SK-MEL-5 (cell line): Measurements from ENCODE around the gene PLA2G4F. TPM values are rescaled to one million over a fixed set of nuclear protein-coding genes. Genes with fewer than 3 reads are reported as not detected.

ENCODE experiments used
- DNase-seq: peaks from one replicate; pipeline ENCODE4 v3.0.0-alpha.2; 2016; ENCODE audit warnings: low read depth, low spot score
- in situ Hi-C: cut with HindIII; loops from 2 replicates; pipeline ENCODE4 v1.10.0; 2016; ENCODE audit warnings: low sequenced_read_pairs, high pct_unique_total_duplicates, low pct_unique_long_range_greater_than_20kb
- total RNA-seq: library from RNA; depleted of rRNA; stranded (reverse); fragments of >200 nt; shearing (Covaris generic); gene quantifications from 2 replicates; pipeline ENCODE4 v1.2.3, GENCODE V29; 2014

The PLA2G4F gene
- total RNA-seq, 1 experiment from 2014 or later: not detected

GRCh38 chr15:42119446-42119760 is 37.0 kb downstream of the PLA2G4F start:
- DNase-seq: no peak
- in situ Hi-C loops: no loop called here

DNA sequence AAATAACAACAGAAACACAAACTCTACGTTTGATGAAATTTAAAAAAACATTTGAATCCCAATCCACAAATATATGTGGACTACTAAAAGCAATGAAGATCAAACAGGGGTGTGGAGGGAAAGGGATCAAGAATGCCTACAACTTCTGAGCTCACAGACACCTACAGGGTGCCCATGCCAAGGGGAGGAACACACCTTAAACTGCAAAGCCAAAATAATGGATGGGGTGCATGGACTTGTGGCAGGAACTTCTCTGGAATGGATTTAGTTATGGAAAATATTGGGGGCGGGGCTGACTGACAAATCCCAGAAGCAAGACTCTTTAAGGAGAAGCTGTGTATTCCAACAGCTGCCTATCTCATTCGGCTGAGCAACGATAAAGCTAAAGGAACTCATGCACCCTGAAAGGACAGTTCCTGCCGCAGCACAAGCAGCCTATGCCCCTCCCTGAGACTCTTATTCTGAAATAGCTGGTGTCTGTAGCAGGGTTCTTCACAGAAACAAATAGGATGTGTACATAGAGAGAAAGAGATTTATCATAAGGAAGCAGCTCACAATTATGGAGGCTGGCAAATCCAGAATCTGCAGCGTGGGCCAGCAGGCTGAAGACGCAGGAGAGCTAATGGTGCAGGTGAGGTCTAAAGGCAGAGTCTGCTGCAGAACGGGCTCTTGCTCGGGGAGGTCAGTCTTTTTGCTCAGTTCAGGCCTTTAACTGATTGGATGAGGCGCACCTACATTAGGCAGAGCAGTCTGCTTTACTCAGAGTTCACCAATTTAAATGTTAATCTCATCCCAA is 37.6 kb downstream of the PLA2G4F start:
- in situ Hi-C loops: no loop called here
- DNase-seq: no peak

DNA sequence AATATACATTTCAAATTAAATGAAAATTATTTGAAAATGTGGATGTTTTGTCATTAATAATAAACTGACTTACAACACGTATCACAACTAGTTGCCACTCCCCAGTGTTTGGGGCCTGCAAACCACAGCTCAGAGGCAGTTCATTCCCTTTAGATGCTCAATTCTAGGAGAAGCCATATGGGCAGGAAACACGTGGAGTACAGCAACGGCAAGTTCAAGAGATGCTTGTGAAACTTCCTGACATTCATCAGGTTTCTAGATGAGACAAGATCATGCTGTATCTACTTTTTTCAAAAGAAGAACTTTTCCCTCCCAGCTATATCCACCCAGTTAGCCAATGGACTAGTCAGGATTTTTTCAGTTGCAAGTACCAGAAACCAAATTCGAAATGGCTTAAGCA is 44.5 kb downstream of the PLA2G4F start:
- no peak for DNase-seq

GRCh38 chr15:42110367-42110766 is 46.1 kb downstream of the PLA2G4F start:
- in situ Hi-C loops: no loop called here
- DNase-seq: no peak

More for the DNA sequence above, 44.5 kb downstream of the PLA2G4F start:
- in situ Hi-C loops: no loop called here

DNA sequence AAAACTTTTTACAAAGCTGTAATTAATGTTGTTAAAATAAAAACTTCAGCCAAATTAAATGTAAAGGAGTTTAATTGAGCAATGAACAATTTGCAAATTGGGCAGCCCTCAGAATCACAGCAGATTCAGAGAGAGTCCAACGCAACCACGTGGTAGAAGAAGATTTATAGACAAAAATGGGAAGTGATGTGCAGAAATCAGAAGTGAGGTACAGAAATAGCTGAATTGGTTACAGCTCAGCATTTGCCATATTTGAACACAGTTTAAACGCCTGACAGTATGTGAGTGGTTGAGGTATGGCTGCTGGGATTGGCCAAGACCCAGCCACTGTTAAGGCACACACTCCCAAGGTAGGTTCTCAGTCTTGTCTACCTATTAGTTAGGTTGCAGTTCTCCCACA is 47.6 kb downstream of the PLA2G4F start:
- DNase-seq: no peak
- in situ Hi-C loops: no loop called here

DNA sequence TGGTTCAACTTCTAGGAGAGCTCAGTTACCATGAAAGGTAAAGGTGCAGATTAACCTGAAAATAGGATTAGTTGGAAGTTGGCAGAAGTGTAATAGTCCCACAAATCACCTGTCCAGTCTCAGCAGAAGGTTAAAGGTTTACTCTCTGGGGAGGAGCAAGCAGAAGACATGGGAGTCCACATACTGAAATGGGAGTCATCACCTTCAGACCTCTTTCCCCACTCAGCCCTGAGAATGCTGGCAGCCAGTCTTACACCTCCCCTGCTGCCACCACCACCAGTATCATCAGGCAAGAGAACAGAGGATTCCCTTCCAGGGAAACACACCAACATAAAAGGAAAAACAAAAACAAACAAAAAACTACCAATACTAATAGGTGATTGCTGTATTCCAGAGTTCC is 48.2 kb downstream of the PLA2G4F start:
- DNase-seq: no peak
- in situ Hi-C loops: no loop called here

DNA sequence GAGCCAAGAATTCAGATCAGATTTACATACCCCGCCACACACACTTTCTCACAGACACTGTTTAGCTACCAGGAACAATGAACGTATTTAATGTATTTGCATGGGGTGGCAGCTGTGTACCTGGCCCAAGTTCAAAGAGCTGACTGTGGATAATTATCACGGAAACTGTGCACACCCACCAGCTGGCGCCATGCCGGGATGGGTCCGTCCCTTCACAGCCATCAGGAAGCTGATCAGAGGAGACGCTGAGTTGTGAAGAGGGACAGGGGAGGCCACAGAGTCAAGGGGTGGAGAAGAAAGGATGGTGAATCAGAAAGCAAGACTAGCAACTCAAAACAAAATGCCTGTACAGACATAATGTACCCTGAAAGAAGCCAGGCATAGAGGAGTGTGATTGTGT is 49.0 kb downstream of the PLA2G4F start:
- no peak for DNase-seq
- in situ Hi-C loops: no loop called here

GRCh38 chr15:42106288-42106687 is 50.1 kb downstream of the PLA2G4F start:
- in situ Hi-C loops: no loop called here
- DNase-seq: no peak

DNA sequence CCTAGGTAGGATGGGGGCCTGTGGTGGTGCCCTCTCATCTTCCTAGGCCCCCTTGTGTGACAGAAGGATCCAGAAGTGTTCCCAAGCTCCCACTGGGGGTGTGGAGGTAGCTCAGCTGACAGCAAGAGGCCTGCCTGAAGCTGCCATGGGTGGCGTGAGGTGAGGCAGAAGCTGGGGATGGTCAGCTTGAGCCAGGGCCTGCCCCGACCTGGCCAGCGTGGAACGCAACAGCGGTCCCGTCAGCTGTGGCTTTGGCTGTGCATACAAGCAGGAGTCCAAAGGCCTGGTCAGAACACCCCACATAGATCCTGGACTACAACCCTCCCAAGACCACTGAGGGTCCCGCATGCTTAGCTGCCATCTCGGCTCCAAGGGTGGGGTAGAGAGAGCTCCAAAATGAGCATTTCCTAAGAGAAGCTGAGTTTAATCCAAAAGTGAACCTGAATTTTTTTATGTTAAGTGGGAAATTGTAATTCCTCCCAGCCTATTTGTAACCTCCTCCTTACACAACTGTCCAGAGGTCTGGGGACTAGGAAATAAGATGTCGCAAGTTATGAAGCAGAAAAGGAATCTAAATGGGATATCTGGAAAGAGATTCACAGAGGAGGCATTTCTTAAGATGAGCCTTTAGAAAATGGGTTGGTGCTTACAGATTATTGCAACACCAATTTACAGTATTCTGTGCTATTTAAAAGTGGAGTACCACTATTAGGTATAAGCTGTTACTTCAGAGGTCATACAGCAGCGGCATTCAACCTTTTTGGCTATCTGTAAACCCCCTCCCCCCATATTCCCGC is 52.1 kb downstream of the PLA2G4F start:
- in situ Hi-C loops: no loop called here

DNA sequence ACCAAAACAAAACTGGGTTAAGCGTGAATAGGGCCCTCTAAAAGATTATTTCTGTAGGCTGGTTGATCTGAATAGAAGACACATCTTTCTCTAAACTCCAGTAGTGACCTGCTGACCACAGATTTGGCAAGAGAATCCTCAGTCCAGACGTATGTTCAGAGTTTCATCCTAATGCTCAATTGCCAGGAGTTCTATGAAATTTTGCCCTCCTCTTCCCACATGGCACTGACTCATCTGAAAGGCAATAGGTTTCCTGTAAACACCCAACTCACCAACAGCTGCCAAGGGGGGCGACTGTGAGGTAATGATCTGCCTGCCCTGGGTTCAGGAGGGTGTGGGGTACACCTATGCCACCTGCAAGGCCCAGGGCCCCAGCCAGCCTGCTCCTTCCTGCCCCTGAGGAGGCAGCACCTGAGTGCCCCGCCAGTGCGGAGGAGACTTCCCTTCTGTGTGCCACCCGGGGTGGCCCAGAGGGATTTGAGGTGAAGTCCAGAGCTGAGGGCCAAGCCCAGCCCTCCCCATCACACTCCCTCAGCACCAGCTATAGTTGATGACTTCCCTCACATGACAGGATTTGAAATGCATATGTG is 53.7 kb downstream of the PLA2G4F start:
- in situ Hi-C loops: no loop called here
- DNase-seq: peak; percentile 26

More for the DNA sequence above, 52.1 kb downstream of the PLA2G4F start:
- DNase-seq: no peak

- in situ Hi-C loops: no loop called here
- no peak for DNase-seq
These were observed 54.6 kb downstream of the PLA2G4F start for GRCh38 chr15:42101861-42102260.

DNA sequence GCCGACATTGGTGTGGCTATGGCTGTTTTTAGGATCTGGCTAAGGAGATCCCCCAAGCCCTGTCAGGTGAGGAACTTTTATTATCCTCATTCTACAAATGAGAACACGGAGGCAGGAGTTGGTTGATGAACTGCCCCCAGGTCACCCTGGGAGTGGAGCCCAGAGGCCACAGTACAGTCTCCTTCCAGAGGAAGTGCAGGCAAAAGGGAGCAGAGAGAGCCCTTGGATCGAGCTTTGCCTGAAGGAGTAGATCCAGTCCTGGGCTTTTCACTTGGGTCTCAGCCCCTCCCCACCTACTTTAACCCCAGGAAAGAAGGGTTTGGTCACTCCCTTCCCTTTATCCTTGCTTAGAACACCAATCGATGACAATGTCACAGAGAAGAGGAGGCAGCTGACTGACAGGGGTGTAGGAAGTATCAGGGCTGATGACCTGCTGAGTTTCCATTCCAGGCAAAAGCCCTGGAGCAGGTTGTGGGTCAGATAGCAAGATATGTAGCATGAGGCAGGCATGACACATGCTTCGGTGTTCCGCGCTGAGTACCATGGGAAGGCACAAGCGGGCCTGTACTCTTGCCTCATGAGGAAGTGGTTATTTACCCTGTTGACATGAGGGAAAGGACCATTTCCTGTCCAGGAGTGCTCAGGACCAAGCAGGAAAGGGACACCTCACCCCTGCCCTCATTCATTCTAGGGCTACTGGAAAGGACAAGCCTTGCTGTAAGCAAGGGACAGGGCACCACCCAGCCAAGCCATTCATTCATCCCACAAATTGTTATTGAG is 56.2 kb downstream of the PLA2G4F start:
- DNase-seq: no peak
- in situ Hi-C loops: no loop called here

DNA sequence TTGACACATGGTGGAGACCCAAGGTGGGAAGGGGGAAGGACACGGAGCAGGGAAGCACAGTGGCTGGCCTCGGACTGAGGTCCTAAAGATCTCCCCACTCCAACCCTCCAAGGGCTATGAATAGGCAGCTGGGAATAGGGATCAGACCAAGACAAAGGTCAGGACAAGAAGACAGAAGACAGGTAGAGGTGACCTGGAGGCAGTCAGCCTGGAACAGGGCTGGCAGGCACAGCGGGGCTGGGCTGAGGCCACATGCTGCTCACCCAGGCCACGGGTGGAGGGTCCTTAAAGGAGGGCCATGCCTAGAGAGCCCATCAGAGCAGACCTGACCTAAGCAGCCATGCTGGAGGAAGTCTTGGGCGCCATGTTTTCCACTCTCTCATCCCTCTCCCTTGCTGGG is 59.4 kb downstream of the PLA2G4F start:
- in situ Hi-C loops: no loop called here
- DNase-seq: no peak

- in situ Hi-C loops: no loop called here
- no peak for DNase-seq
These were observed 61.9 kb downstream of the PLA2G4F start, which contains the start of gene PLA2G4D for GRCh38 chr15:42094512-42094963. Gene PLA2G4D (minus strand): TSS chr15:42094562. CDS start chr15:42094459, 103 bp downstream.

DNA sequence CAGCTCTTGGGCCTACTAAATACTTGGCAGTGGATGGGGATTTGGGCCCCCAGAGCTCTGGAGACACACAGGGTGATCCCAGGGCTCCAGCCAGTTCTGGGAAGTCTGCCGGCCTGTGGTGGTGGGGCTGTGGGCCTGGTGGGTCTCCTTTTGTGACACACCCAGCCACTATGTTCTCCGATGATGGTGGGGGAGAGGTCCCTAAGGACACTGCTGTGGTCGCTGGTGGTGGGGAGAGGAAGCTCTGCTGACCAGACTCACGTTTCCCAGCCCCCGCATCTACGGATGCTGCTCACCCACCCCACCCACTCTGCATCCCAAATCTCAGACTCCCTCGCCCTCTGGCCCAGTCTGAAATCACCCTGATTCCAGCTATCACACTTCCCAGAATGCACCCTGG is 62.5 kb downstream of the PLA2G4F start:
- in situ Hi-C loops: no loop called here

GRCh38 chr15:42092398-42093318 is 63.8 kb downstream of the PLA2G4F start:
- DNase-seq: no peak
- in situ Hi-C loops: no loop called here

More for the DNA sequence above, 62.5 kb downstream of the PLA2G4F start:
- DNase-seq: no peak
